AML-193 (cell line): Measurements from ENCODE around the gene RIPK4.
"Not testable (repeated sequence)": the region's sequence is repeated elsewhere in the genome, so short reads cannot be mapped to it uniquely, and the experiment has no call there.

Experiments
- DNase-seq, 2 experiments: peaks; one replicate each; lab custom pipeline; 2025; lab: John Stamatoyannopoulos, UW

The RIPK4 gene

GRCh38 chr21:41714299-41714865, 52.5 kb downstream of the RIPK4 start:
- DNase-seq: not testable (repeated sequence)

DNA sequence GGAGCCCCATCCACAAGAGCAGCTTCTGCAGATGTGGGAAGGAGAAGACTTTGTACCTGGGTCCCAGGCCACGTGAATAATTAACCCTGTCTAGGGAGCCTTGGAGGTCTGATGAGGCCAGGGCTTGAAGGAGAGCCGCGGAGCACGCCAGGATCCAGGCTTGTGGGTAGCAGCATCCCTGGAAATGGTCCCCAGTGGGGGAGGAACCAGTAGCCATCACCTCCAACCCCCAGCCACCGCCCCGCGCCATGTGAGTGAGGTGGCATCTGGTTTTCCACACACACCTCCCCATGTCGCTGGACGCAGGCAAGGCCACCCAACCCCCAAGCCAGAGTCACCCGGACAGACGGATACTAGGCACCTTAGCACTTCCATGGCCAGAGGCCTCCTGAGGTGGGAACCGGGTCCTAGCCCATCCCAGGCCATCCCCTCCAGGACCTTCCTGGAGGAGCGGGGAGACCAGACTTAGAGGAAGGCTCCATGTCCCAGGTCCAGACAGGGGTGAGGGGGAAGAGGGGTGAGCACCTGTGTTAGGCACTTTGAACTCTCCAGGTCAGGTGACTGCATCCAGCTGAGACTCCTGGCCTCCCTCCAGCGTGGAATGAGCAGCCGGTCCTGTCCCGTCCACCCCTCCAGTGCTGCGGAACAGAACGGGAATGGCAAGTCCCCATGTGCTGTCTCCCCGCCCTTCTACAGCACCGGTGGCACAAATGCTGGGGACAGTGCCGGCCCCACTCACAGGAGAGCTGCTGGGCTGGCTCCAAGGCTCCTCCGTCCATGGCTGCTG, 53.2 kb downstream of the RIPK4 start:
- DNase-seq: no peak

DNA sequence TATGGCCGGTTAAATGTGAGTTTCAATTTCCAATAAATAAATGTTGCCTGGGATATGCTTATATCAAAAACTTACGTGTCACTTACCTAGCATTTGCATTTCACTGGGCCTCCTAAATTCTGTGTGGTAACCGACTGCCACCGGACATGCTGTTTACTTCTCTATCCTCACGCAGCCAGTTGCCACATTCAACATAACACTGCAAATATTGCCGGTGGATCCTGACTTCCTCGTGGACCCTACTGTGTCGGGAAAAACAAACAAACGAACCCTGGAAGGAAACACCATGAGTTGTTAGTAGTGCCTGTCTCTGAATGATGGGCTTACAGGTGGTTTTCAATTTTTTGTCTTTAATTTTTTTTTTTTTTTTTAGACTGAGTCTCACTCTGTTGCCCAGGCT, 54.1 kb downstream of the RIPK4 start:
- DNase-seq: no peak

DNA sequence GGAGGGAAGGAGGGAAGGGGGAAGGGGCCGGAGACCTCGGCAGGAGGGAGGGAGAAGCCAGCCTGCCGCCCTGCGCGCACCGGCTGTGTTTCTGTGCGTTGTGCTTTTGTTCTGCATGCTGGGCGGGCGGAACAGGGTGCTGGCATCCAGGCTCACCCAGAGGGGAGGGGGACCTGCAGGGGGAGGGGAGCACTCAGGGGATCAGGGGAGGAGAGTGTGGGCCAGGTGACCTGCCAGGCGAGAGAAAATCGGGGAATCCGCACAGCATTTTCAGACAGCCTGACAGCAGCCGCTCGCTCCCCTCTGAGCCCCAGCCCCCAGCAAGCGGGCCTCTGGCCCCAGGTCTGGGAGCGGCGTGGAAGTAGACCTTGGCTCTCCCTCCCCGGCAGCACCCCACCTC, 54.7 kb downstream of the RIPK4 start:
- no peak for DNase-seq

GRCh38 chr21:41711416-41712007, 55.3 kb downstream of the RIPK4 start:
- DNase-seq: no peak

- no peak for DNase-seq
These were observed 56.1 kb downstream of the RIPK4 start for GRCh38 chr21:41710823-41711160.

GRCh38 chr21:41709965-41710822, 56.7 kb downstream of the RIPK4 start:
- DNase-seq: no peak

GRCh38 chr21:41709166-41709565, 57.7 kb downstream of the RIPK4 start:
- DNase-seq: no peak

DNA sequence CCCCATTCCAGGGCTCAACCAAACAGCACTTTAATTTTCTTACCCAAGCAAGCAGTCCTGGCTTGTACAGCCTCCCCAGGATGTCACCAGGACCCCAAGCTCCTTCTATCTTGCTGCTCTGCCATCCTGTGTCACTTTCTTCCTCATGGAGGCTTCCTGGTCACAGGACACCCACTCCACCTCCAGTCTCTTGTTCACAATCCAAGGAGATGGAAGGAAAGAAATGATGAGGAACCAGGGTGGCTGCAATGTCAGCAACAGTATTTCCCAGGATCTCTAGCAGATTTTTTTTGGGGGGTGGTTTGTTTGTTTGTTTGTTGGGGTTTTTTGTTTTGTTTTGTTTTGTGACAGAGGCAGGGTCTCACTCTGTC, 58.9 kb downstream of the RIPK4 start:
- DNase-seq: no peak

DNA sequence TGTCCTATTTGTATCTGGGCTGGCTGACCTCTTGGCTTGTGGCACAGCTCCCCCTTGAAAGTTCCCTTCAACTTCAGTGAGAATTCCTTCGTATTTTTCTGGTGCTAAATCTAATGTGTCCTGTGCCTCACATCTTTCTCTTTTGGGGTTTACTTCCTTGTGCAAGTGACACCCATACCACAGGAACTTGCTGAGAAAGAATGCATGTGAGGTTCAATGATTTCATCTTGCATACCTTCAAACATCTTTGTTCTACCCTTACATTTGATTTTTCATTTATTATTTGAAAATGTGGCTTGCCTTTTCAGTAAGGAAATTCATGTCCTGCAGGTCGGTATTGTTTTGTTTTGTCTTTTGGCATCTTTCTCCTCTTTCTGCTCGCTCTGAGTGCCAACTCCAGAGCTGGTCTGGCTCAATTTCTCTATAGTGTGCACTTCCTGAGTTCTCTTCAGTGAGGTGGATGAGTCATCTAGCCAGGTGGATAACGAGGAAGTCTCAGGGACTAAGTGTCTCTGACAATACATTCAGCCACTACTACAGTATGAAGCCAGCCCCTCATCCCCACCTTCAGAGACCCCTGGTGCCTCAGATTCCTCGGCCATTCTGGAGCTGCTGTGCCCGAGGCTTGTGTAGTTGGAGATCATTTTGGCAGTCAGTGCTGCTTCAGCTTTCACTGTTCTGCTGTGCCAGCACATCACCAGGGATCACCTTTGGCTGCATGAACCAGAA, 59.5 kb downstream of the RIPK4 start:
- DNase-seq: no peak

DNA sequence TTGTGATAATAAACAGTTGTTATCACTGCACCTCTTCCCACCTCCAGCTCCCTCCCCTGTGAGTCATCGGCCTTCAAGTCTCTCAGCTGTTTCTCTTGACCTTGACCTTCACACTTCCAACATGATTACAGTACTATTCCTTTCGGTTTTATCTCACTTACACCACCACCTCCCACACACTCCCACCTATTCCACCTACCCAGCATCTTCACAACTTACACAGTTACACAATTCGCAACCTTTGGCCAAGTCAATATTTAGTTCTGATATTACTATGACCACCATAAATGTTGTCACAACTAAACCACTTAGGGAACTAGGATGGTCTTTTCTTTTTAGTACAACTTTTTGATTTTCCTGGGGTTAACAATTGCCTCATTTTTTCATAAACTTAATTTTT, 60.2 kb downstream of the RIPK4 start:
- DNase-seq: no peak

DNA sequence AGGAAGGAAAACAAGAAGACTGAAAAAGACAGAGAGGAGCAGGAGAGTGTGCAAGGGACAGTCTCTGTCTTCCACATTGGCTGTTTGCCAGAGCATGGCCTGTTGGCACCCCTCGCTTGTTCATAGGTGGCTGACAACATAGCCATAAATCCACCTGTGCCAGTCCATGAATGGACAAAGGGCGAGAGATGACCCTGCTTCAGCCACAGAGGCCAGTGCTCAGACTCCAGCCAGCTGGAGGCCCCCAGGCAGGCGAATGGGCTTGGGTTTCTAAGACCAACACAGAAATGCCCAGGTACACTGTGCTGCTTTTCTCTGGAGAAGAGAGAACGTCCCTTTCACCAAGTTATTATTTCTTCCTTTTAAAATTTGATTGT, 60.6 kb downstream of the RIPK4 start:
- DNase-seq: no peak

GRCh38 chr21:41705546-41706262, 61.1 kb downstream of the RIPK4 start:
- no peak for DNase-seq

- DNase-seq: no peak
These were observed 62.9 kb downstream of the RIPK4 start for GRCh38 chr21:41703857-41704501.

DNA sequence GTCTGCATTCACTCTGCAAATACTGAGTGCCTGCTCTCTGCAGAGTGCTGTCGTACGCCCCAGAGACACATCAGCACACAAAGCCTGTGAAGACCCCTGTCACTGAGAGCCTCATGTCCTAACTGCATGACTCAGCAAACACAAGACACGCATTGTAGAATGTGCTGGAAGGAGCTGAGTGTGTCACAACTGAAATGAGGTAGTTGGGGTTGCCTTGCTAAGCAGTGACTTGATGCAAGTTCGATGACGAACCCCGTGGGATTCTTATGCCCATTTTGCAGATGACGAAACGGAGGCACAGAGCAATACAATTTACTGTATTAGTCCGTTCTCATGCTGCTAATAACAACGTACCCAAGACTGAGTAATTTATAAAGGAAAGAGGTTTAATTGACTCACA, 65.1 kb downstream of the RIPK4 start:
- no peak for DNase-seq

DNA sequence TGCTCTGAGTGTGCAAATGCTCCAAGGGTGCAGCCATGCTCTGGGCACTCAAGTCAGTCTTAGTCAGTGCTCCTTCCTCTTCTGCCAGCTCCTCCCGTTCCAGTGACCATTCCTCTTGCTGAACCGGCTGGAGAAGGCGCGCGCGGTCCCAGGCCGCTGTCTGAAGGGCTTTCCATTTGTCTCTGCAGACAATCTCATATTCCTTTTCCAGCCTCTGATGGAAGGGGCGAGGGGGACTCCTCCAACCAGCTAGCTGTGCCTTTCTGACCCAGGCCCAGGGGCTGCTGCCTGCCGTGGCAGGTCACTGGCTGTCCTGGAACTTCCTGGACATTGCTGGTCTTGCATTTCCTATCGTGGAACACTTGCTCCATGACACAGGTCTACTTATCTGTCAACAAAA, 67.5 kb downstream of the RIPK4 start:
- no peak for DNase-seq

GRCh38 chr21:41698071-41698470, 68.8 kb downstream of the RIPK4 start:
- no peak for DNase-seq

GRCh38 chr21:41695513-41695912, 71.3 kb downstream of the RIPK4 start:
- DNase-seq: no peak

- DNase-seq: not testable (repeated sequence)
These were observed 72.8 kb downstream of the RIPK4 start for GRCh38 chr21:41694042-41694441.

- no peak for DNase-seq
These were observed 74.7 kb downstream of the RIPK4 start for GRCh38 chr21:41692185-41692565.
